Placental pericyte (primary cell): Measurements from ENCODE around the gene RGPD8. TPM values are rescaled to one million over a fixed set of nuclear protein-coding genes. Genes with fewer than 3 reads are reported as not detected.

Source experiments
- small RNA-seq: library from RNA; depleted of rRNA; stranded (forward); fragments of <200 nt; gene quantifications from one replicate; pipeline ENCODE3, GENCODE V24; 2012; ENCODE audit warnings: low replicate concordance
- total RNA-seq: library from RNA; depleted of rRNA; stranded (reverse); fragments of >200 nt; gene quantifications from 2 replicates; pipeline ENCODE4 v1.2.3, GENCODE V29; 2012

Gene RGPD8
- 5.7 and 7.2 TPM in 2 replicates for total RNA-seq

DNA sequence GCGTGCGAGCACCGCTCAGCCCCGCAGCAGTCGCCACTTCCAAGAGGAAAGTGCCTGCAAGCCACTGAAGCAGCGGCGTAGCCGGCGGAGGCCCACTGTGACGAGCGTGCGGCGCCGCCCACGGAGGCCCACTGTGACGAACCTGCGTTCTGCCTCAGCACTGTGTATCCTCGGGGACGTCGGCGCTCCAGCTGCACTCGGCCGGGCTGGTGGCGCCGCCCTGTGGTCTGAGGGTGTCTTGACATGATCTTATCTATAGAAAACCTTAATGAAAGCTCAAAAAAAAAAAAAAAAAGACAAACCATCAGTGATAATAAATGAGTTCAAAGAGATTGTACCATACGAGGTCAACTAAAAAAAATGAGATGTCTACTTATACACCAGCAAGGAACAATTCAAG, at the start of gene RGPD8:
Gene RGPD8 (minus strand): TSS at position 166 of the 400 bp plus-strand sequence. CDS start 192 bp downstream, outside the sequence.

GRCh38 chr2:112481528-112482233, 48.2 kb upstream of the RGPD8 start, which contains the start of gene TTL:
TSS of gene TTL (plus strand) at chr2:112482156. CDS start at chr2:112482345, 189 bp downstream.

Small RNA genes lying within 50 kb of the gene (small RNA-seq; reads per million reads assigned to genes)
- gene AC115115.1, result not detected

Other genes starting within 250 kb of the RGPD8 start
- gene ZC3H8, start 178.6 kb downstream of the RGPD8 start, total RNA-seq, result 2.1 and 7.0 TPM in 2 replicates
- gene ZC3H6, start 158.0 kb downstream of the RGPD8 start, total RNA-seq, result 2.4 and 2.7 TPM in 2 replicates
- gene TTL, start 48.5 kb upstream of the RGPD8 start, total RNA-seq, result 25.2 and 103 TPM in 2 replicates
- gene POLR1B, start 108.8 kb upstream of the RGPD8 start, total RNA-seq, result 11.6 and 23.8 TPM in 2 replicates
- 9.9 and 17.5 TPM in 2 replicates for gene CHCHD5, start 151.0 kb upstream of the RGPD8 start, total RNA-seq
- gene SLC20A1, start 212.3 kb upstream of the RGPD8 start, total RNA-seq, result 114 and 560 TPM in 2 replicates